IMR-90 (cell line): ENCODE data around the gene YIPF1. TPM values are rescaled to one million over a fixed set of nuclear protein-coding genes. Genes with fewer than 3 reads are reported as not detected.

Experiments used
- ATAC-seq: fragments of 200-7000 bp; cut with Tn5 transposase; 2 replicates; pipeline ENCODE4 v1.9.1; 2020; ENCODE audit warnings: low read depth, mild to moderate bottlenecking, moderate library complexity
- BruUV-seq: library from RNA; stranded (reverse); fragments of 400-500 nt; replicated peaks from 2 replicates; lab custom pipeline; 2021; lab: Mats Ljungman, UMichigan
- CTCF ChIA-PET: fragments of 300-600 bp; formaldehyde crosslinking; extraction: SDS; loops from one replicate; lab custom pipeline; 2021; ENCODE audit warnings: antibody characterized with exemption; lab: Yijun Ruan, JAX
- POLR2A ChIA-PET: fragments of 300-600 bp; sonication (Branson Sonifier 250); formaldehyde crosslinking; loops from one replicate; lab custom pipeline; 2022; ENCODE audit warnings: antibody characterized with exemption; ENCODE audit not compliant: unreplicated experiment; lab: Charles Lee
- DNase-seq: peaks from one replicate; pipeline ENCODE4 v3.0.0; 2013
- H2AFZ ChIP-seq: replicated peaks from 2 replicates; pipeline ENCODE3; 2013; ENCODE audit warnings: low read length, mild to moderate bottlenecking; ENCODE audit not compliant: poor library complexity
- H2AK5ac ChIP-seq: 2 replicates; pipeline ENCODE4 v1.6.1; 2013; ENCODE audit warnings: low read depth, low read length, inconsistent platforms
- H2AK9ac ChIP-seq: replicated peaks from 2 replicates; pipeline ENCODE3; 2013; ENCODE audit warnings: mild to moderate bottlenecking, low read depth, low read length, moderate library complexity; ENCODE audit not compliant: poor library complexity
- H2BK120ac ChIP-seq: 2 replicates; pipeline ENCODE4 v1.6.1; 2013; ENCODE audit warnings: low read depth, low read length, inconsistent platforms
- H2BK15ac ChIP-seq: 3 replicates; pipeline ENCODE4 v1.6.1; 2013; ENCODE audit warnings: low read depth, low read length, inconsistent platforms
- H2BK20ac ChIP-seq: 2 replicates; pipeline ENCODE4 v1.6.1; 2013; ENCODE audit warnings: low read depth, mild to moderate bottlenecking, inconsistent platforms, low read length, moderate library complexity
- H2BK5ac ChIP-seq: 2 replicates; pipeline ENCODE4 v1.6.1; 2013; ENCODE audit warnings: mild to moderate bottlenecking, low read depth, low read length, inconsistent platforms; ENCODE audit not compliant: poor library complexity, severe bottlenecking
- H3K14ac ChIP-seq: replicated peaks from 2 replicates; pipeline ENCODE4 v1.6.1; 2013; ENCODE audit warnings: low read depth, low read length, inconsistent platforms
- H3K18ac ChIP-seq: 2 replicates; pipeline ENCODE4 v1.6.1; 2013; ENCODE audit warnings: low read depth, low read length, control low read depth
- H3K23ac ChIP-seq: 2 replicates; pipeline ENCODE4 v1.6.1; 2013; ENCODE audit warnings: low read depth, low read length, inconsistent platforms
- H3K27ac ChIP-seq: 2 replicates; pipeline ENCODE4 v1.5.1; 2013; ENCODE audit warnings: mild to moderate bottlenecking, control low read depth, low read length; ENCODE audit not compliant: insufficient read depth
- H3K27me3 ChIP-seq: 2 replicates; pipeline ENCODE4 v1.6.1; 2013; ENCODE audit warnings: low read length; ENCODE audit not compliant: control insufficient read depth, insufficient read depth
- H3K36me3 ChIP-seq: 2 replicates; pipeline ENCODE4 v1.6.1; 2013; ENCODE audit warnings: low read length, mixed read lengths; ENCODE audit not compliant: control insufficient read depth, insufficient read depth
- H3K4ac ChIP-seq: 2 replicates; pipeline ENCODE4 v1.6.1; 2013; ENCODE audit warnings: low read depth, low read length, inconsistent platforms
- H3K4me1 ChIP-seq: 2 replicates; pipeline ENCODE4 v1.6.1; 2013; ENCODE audit warnings: low read length, mixed read lengths; ENCODE audit not compliant: control insufficient read depth, insufficient read depth
- H3K4me2 ChIP-seq: 2 replicates; pipeline ENCODE4 v1.6.1; 2013; ENCODE audit warnings: low read depth, mild to moderate bottlenecking, control low read depth, low read length, moderate library complexity
- H3K4me3 ChIP-seq: 2 replicates; pipeline ENCODE4 v1.5.1; 2013; ENCODE audit warnings: low read depth, mild to moderate bottlenecking, control low read depth, low read length, moderate library complexity; ENCODE audit not compliant: insufficient read depth
- H3K56ac ChIP-seq: 2 replicates; pipeline ENCODE4 v1.6.1; 2013; ENCODE audit warnings: low read length, inconsistent platforms; ENCODE audit not compliant: insufficient read depth; ENCODE audit errors: extremely low read depth
- H3K79me1 ChIP-seq, 2 experiments: 2 replicates each; pipeline ENCODE4 v1.6.1; 2013; ENCODE audit warnings: low read length in 2 of 2, inconsistent platforms in 1 of 2, low read depth in 1 of 2
- H3K9ac ChIP-seq: 2 replicates; pipeline ENCODE4 v1.6.1; 2013; ENCODE audit warnings: low read depth, low read length, control low read depth
- H3K9me1 ChIP-seq: 2 replicates; pipeline ENCODE4 v1.6.1; 2013; ENCODE audit warnings: low read length, inconsistent platforms; ENCODE audit not compliant: insufficient read depth
- H3K9me3 ChIP-seq: 2 replicates; pipeline ENCODE4 v1.6.1; 2013; ENCODE audit warnings: low read length; ENCODE audit not compliant: control insufficient read depth, insufficient read depth
- H4K20me1 ChIP-seq: 2 replicates; pipeline ENCODE4 v1.6.1; 2013; ENCODE audit warnings: low read length, inconsistent platforms; ENCODE audit not compliant: insufficient read depth
- H4K5ac ChIP-seq: 2 replicates; pipeline ENCODE4 v1.6.1; 2013; ENCODE audit warnings: mild to moderate bottlenecking, low read depth, low read length, control low read depth
- H4K8ac ChIP-seq, 2 experiments: 2 replicates each; pipeline ENCODE4 v1.6.1; 2013; ENCODE audit warnings: low read depth in 2 of 2, low read length in 2 of 2, control low read depth in 1 of 2, inconsistent platforms in 1 of 2
- H4K91ac ChIP-seq: 2 replicates; pipeline ENCODE4 v1.6.1; 2013; ENCODE audit warnings: low read depth, low read length, inconsistent platforms; ENCODE audit not compliant: insufficient read depth
- MXI1 ChIP-seq: IDR thresholded peaks from 2 replicates; pipeline ENCODE4 v1.6.1; 2012; ENCODE audit warnings: low read depth, mild to moderate bottlenecking, low read length, moderate library complexity, borderline replicate concordance
- POLR2A ChIP-seq: IDR thresholded peaks from 2 replicates; pipeline ENCODE4 v1.6.1; 2012; ENCODE audit warnings: mild to moderate bottlenecking, low read depth, low read length
- WGBS, 2 experiments: methylation state at CpG; one replicate each; pipeline versions ENCODE4 v1.1.5 to v1.1.7; 2013; ENCODE audit warnings: missing lambda C conversion rate in 2 of 2; ENCODE audit not compliant: insufficient read length in 1 of 2; ENCODE audit errors: extremely low coverage in 2 of 2; 5-methylcytosine and 5-hydroxymethylcytosine counted together
- dilution Hi-C: fragments of 300-500 bp; cut with HindIII; formaldehyde crosslinking; loops from one replicate; pipeline ENCODE4 v1.14.3; 2018; ENCODE audit warnings: low sequenced_read_pairs; ENCODE audit not compliant: unreplicated experiment
- in situ Hi-C: fragments of 300-500 bp; cut with MboI; formaldehyde crosslinking; loops from 3 replicates; pipeline ENCODE4 v1.14.3; 2019; ENCODE audit warnings: low sequenced_read_pairs, inconsistent platforms, mixed read lengths
- intact Hi-C: fragments of 100-400 bp; cut with micrococcal nuclease; formaldehyde crosslinking; loops from 2 replicates; pipeline ENCODE4 v1.10.0; 2022
- microRNA-seq, 2 experiments: library from miRNA; stranded (forward) in 1 of 2; unstranded in 1 of 2; fragments of 10-50 nt in 1 of 2; fragments of <30 nt in 1 of 2; gene quantifications in 1 of 2; microRNA quantifications in 1 of 2; one replicate each; pipeline versions ENCODE3 to v1.1.0; 2013 to 2020; ENCODE audit not compliant: insufficient read depth in 1 of 2, insufficient read length in 1 of 2, unreplicated experiment in 1 of 2
- polyA plus RNA-seq, 3 experiments: library from polyadenylated mRNA; depleted of rRNA; stranded (reverse); fragments of >200 nt; gene quantifications; 2 replicates each; pipeline ENCODE4 v1.2.3, GENCODE V29; 2012; ENCODE audit warnings: low replicate concordance in 1 of 3
- small RNA-seq, 5 experiments: library from RNA; depleted of rRNA; stranded (forward); fragments of <200 nt; gene quantifications; one replicate each; pipeline ENCODE3, GENCODE V24; 2012
- total RNA-seq: library from RNA; depleted of rRNA; stranded (reverse); fragments of >200 nt; gene quantifications from 2 replicates; pipeline ENCODE4 v1.2.3, GENCODE V29; 2012; rRNA removed
- TF ChIP-seq, protein P1 (sequence below): fragments of 150-350 bp; IDR thresholded peaks from 2 replicates; pipeline ENCODE4 v1.6.1; 2016; ENCODE audit warnings: low read depth, mild to moderate bottlenecking, low read length, moderate library complexity, borderline replicate concordance

Gene YIPF1
- total and polyA plus RNA-seq, 2 of the 4 experiments (the other 2 are of a cell fraction) = 23.7 to 35.3 TPM

DNA sequence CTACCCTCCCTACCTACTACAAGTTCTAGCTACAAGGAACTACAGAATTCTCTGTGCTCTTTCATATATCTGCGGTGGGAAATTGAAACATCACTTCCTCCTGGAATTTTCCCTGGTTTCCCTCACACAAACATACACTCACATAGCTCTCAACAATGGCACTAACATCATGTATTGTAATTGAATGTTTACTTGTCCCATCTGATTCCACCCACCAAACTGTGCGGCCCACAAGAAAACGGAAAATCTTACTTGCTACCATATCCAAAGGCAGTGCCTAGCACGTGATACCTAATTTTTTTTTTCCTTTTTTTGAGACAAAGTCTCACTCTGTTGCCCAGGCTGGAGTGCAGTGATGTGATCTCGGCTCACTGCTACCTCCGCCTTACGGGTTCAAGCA, 85.4 kb downstream of the YIPF1 start:
- intact Hi-C loops = no loop called here
- H3K14ac ChIP-seq = no peak overlapping the region
- H3K79me1 ChIP-seq = peaks cover 4 to 14% of the 10 kb centered on the region in 2 experiments; a peak in 3 of 4 replicates
- DNase-seq = no peak
- H2BK120ac ChIP-seq = no peak overlapping the region
- H3K56ac ChIP-seq = no peak overlapping the region
- H3K9me1 ChIP-seq = peaks cover 9% of the 10 kb centered on the region; the same call in 1 of the 2 replicates
- TF ChIP-seq MXI1 (no peak), POLR2A (no peak)
- TF ChIP-seq, protein P1, sequence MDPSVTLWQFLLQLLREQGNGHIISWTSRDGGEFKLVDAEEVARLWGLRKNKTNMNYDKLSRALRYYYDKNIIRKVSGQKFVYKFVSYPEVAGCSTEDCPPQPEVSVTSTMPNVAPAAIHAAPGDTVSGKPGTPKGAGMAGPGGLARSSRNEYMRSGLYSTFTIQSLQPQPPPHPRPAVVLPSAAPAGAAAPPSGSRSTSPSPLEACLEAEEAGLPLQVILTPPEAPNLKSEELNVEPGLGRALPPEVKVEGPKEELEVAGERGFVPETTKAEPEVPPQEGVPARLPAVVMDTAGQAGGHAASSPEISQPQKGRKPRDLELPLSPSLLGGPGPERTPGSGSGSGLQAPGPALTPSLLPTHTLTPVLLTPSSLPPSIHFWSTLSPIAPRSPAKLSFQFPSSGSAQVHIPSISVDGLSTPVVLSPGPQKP = no peak
- WGBS, 2 experiments = 100% methylated on average over 1 of the region's 7 CpGs; no CpG with 5 or more reads in 1 of the 2 experiments
- 0 out of 2 replicates have a peak, but pooled peaks cover 4% of the 10 kb centered on the region for H4K20me1 ChIP-seq
- H4K8ac ChIP-seq = no peak overlapping the region
- no peak overlapping the region for H4K91ac ChIP-seq
- BruUV-seq = no TSS peak
- dilution Hi-C loops = no loop called here
- no peak for ATAC-seq
- no peak overlapping the region; the same call in 1 of the 2 replicates for H3K18ac ChIP-seq
- H2AK9ac ChIP-seq = no peak overlapping the region
- CTCF ChIA-PET = no interaction called here
- H3K36me3 ChIP-seq = peaks cover 7% of the 10 kb centered on the region
- no peak overlapping the region for H3K4me3 ChIP-seq
- POLR2A ChIA-PET = no interaction called here
- H4K5ac ChIP-seq = no peak overlapping the region
- no peaks in the 10 kb centered on the region for H3K9me3 ChIP-seq
- H3K27me3 ChIP-seq = no peaks in the 10 kb centered on the region
- peak overlapping the region; percentile 58; the same call in 1 of the 2 replicates for H2AK5ac ChIP-seq
- H3K23ac ChIP-seq = no peak overlapping the region
- no peak overlapping the region for H2BK20ac ChIP-seq
- H3K4ac ChIP-seq = no peak overlapping the region
- no peak overlapping the region for H2BK15ac ChIP-seq
- in situ Hi-C loops = no loop called here
- H3K9ac ChIP-seq = no peak overlapping the region
- H3K4me2 ChIP-seq = no peak overlapping the region
- H2AFZ ChIP-seq = no peak overlapping the region
- H3K27ac ChIP-seq = no peak overlapping the region
- no peak overlapping the region for H2BK5ac ChIP-seq
- peaks cover 8% of the 10 kb centered on the region; the same call in 1 of the 2 replicates for H3K4me1 ChIP-seq

Small RNA genes lying within 50 kb of the gene (microRNA-seq; reads per million reads assigned to microRNA genes)
- gene AL049745.1 (ENCODE audit: insufficient read depth, insufficient read length) = not detected

Small RNA genes lying within 50 kb of the gene (small RNA-seq; reads per million reads assigned to genes)
- gene AL049745.1 = 0 reads per million in 5 experiments

Other genes starting within 250 kb of the YIPF1 start
- 0.18 and 0.28 TPM in 2 replicates for gene GLIS1, start 150.6 kb downstream of the YIPF1 start, total RNA-seq
- 2.3 and 3.5 TPM in 2 replicates for gene GLIS1, start 150.6 kb downstream of the YIPF1 start, polyA plus RNA-seq (2012; rRNA removed)
- gene NDC1, start 51.5 kb downstream of the YIPF1 start, total RNA-seq = 33.9 and 45.3 TPM in 2 replicates
- 9.6 and 11.8 TPM in 2 replicates for gene NDC1, start 51.5 kb downstream of the YIPF1 start, polyA plus RNA-seq (2012; rRNA removed)
- gene DIO1, start 4.4 kb upstream of the YIPF1 start, total RNA-seq = not detected in 2 replicates
- not detected in 2 replicates for gene DIO1, start 4.4 kb upstream of the YIPF1 start, polyA plus RNA-seq (2012; rRNA removed)
- 9.1 and 30.0 TPM in 2 replicates for gene IFT25, start 55.9 kb upstream of the YIPF1 start, total RNA-seq
- gene IFT25, start 55.9 kb upstream of the YIPF1 start, polyA plus RNA-seq (2012; rRNA removed) = 32.4 and 38.0 TPM in 2 replicates
- 33.3 and 47.5 TPM in 2 replicates for gene LRRC42, start 56.6 kb upstream of the YIPF1 start, total RNA-seq
- 38.6 and 39.9 TPM in 2 replicates for gene LRRC42, start 56.6 kb upstream of the YIPF1 start, polyA plus RNA-seq (2012; rRNA removed)
- gene LDLRAD1, start 128.4 kb upstream of the YIPF1 start, total RNA-seq = not detected in 2 replicates
- not detected in 2 replicates for gene LDLRAD1, start 128.4 kb upstream of the YIPF1 start, polyA plus RNA-seq (2012; rRNA removed)
- 199 and 241 TPM in 2 replicates for gene TMEM59, start 163.4 kb upstream of the YIPF1 start, total RNA-seq
- 226 and 239 TPM in 2 replicates for gene TMEM59, start 163.4 kb upstream of the YIPF1 start, polyA plus RNA-seq (2012; rRNA removed)
- 3.1 and 3.2 TPM in 2 replicates for gene TCEANC2, start 163.8 kb upstream of the YIPF1 start, total RNA-seq
- 2.4 TPM in 2 replicates for gene TCEANC2, start 163.8 kb upstream of the YIPF1 start, polyA plus RNA-seq (2012; rRNA removed)